Ureter (tissue), 1 donor: ENCODE measurements around the gene UQCRH. TPM values are rescaled to one million over a fixed set of nuclear protein-coding genes. Genes with fewer than 3 reads are reported as not detected.
"Not testable (repeated sequence)": the region's sequence is repeated elsewhere in the genome, so short reads cannot be mapped to it uniquely, and the experiment has no call there.

ENCODE experiments used
- DNase-seq: peaks from one replicate; pipeline ENCODE4 v3.0.0-alpha.2; 2020; ENCODE audit warnings: low spot score
- total RNA-seq: library from RNA; stranded (reverse); gene quantifications from one replicate; pipeline ENCODE4 v1.2.4, GENCODE V29; 2023
- donor health status: DM: yes; HTN: yes; CAD: no.

UQCRH gene
- total RNA-seq, 1 donor from 2014 or later: 213 TPM

GRCh38 chr1:46333300-46334029 is 30.0 kb downstream of the UQCRH start:
- DNase-seq: no peak

GRCh38 chr1:46334030-46334384 is 30.5 kb downstream of the UQCRH start:
- no peak for DNase-seq

GRCh38 chr1:46335081-46335480 is 31.6 kb downstream of the UQCRH start:
- no peak for DNase-seq

GRCh38 chr1:46337409-46337808 is 33.9 kb downstream of the UQCRH start:
- not testable (repeated sequence) for DNase-seq

GRCh38 chr1:46340404-46341221 is 37.1 kb downstream of the UQCRH start, which contains the start of gene NSUN4:
Gene NSUN4 (plus strand): TSS chr1:46340807. CDS start chr1:46340827, 20 bp downstream.
- peak; percentile 94 for DNase-seq

GRCh38 chr1:46341222-46342083 is 38.0 kb downstream of the UQCRH start:
- no peak for DNase-seq

GRCh38 chr1:46342084-46342656 is 38.7 kb downstream of the UQCRH start:
- no peak for DNase-seq

- no peak for DNase-seq
Observed at GRCh38 chr1:46342677-46343350, 39.3 kb downstream of the UQCRH start.

- DNase-seq: no peak
Observed at GRCh38 chr1:46343351-46343695, 39.8 kb downstream of the UQCRH start.

- DNase-seq: no peak
Observed at GRCh38 chr1:46343705-46344104, 40.2 kb downstream of the UQCRH start.

GRCh38 chr1:46344481-46344880 is 41.0 kb downstream of the UQCRH start:
- no peak for DNase-seq

- DNase-seq: no peak
Observed at GRCh38 chr1:46345281-46345680, 41.8 kb downstream of the UQCRH start.

GRCh38 chr1:46352363-46352762 is 48.9 kb downstream of the UQCRH start:
- DNase-seq: no peak

- not testable (repeated sequence) for DNase-seq
Observed at GRCh38 chr1:46355920-46356319, 52.4 kb downstream of the UQCRH start.

- DNase-seq: no peak
Observed at GRCh38 chr1:46362158-46362557, 58.7 kb downstream of the UQCRH start.

- no peak for DNase-seq
Observed at GRCh38 chr1:46363121-46363520, 59.6 kb downstream of the UQCRH start.

- no peak for DNase-seq
Observed at GRCh38 chr1:46364612-46365011, 61.1 kb downstream of the UQCRH start.

GRCh38 chr1:46365796-46366195 is 62.3 kb downstream of the UQCRH start:
- DNase-seq: not testable (repeated sequence)
